SK-N-DZ (cell line): ENCODE measurements around the gene DDX1.

ENCODE experiments used
- DNase-seq: peaks from one replicate; pipeline ENCODE4 v3.0.0-alpha.2; 2015; ENCODE audit warnings: low spot score

Gene DDX1

DNA sequence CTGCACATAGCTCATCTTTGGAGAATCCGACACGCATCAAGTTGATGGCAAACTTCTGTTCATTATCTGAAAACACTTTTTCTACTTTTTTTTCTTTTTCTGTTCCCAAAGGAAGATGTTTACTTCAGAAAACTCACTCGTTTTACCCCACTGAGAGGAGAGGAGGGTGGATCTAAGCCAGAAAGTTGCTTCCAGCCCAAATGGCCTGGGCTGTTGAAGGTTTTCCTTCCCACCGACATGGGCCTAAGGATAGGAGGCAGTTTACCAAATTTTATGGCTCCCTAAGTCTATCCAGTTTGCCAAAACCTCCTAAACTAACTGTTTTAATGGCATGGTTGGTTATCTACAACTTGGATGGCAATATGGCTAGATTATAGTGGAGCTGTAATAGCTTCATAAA, 70.4 kb downstream of the DDX1 start:
- DNase-seq = peak; percentile 94

DNA sequence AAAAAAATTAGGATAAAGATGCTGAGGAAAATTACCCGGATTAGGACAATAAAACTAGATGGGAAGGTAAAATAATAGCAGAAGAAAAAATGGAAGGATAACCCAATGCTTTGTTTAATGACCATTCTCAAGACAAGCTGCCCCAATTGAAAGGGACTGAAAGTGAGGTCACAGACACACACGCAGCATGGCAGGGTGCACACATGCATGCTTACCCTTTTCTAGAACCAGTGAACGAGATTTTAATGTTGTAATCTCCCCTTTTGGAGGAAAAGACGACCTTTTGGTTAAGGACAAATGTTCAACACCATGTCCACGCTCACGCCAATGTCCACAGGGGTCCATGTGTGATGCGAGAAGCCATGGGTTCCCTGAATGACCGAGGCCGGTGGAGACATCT, 70.9 kb downstream of the DDX1 start:
- DNase-seq = peak; percentile 95

DNA sequence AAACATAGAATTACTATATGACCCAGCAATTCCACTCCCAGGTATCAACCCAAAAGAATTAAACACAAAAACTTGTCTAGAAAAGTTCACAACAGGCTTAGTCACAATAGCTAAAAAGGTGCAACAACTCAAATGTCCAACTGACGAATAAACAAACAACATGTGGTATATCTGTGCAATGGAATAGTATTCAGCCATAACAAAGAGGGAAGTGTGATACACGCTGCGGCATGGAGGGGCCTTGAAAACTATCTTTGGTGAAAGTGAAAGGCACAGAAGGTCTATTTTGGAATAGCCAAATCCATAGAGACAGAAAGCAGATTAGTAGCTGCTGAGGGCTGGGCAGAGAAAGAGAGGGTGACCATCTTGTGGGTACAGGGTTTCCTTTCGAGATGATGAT, 72.1 kb downstream of the DDX1 start:
- DNase-seq = no peak

GRCh38 chr2:15664273-15665066, 72.8 kb downstream of the DDX1 start:
- DNase-seq = peak; percentile 95

DNA sequence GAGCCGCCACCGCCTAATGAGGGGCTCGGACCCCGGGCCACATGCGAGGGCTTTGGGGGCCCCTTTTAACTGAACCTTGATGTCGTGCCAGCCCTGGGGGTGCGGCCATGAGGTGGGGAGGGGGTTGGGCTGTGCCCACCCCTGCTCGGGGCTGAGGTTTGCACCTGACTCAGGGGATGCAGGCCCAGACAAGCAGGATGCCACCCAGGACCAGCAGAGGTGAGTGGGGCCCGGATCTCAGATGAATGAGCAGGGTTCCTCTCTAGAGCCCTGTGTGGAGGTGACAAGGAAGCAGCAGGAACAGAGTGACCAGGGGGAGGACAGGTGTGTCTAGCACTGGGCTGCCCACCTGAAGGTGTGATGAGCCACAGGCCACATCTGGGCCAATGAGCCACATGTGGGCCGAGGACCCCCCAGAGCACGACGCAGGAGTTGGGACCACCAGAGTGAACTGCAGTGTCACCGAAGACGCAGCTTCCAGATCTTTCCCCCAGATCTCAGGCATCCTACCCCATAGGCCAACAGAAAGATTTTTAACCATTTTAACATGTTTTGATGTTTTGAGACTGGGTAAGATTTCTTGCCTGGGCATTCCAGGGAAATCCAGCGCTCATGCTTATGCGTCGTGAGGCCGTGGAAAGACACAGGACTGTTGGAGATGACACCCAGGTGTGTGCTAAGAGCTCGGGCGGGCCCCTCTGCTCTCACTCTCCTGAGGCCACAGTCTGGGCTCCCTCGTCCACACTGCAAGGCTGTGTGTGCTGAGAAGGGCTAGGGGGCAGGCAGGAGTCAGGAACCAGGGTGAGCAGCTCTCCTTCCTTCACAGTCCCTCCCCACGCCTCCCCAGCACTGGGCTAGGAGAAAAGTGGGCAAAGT, 73.6 kb downstream of the DDX1 start:
- DNase-seq = peak; percentile 96

- DNase-seq = peak; percentile 95
Observed at GRCh38 chr2:15665943-15666460, 74.3 kb downstream of the DDX1 start.

DNA sequence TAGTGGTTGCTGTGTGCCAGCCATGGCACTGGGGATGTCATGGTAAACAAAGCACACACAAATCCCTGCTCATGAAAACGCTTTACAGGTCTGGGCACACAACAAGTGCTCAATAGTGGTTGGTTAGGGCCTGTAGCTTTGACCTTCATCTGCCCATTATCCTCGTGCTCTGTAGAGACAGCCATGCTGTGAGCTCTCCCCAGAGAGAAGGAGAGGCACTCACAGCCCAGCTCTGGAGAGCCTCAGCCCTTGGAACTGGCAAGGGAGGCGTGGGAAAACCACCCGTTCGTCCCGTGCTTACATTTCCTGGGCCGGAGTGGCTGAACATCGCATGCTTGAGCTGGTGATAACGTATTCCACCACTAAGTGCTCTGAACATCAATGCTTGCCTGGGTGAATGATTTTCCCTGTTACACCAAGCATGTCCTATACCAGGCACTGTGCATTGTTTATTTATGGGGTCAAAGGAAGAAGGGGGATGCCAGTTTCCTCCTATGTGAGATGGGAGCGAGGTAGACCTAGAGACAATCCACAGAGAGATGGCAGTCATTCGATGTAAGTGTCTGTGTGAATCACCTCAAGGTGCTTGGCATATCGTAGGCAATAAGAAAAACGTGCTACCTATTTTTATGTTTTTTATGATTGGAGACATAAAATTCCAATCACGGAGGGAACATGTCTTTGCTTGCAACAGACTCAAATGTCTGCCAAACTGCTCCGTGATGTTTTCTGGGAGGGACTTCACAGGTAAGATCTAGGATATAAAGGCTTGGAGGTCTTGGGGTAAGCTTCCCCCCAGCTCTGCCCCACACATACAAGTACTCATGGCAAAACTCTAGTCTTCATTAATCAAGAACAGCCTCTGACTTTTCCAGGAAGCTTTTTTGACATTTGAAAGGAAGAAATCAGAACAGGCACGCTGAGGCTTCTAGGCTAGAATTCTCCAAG, 75.5 kb downstream of the DDX1 start:
- peak; percentile 95 for DNase-seq

GRCh38 chr2:15667809-15668556, 76.3 kb downstream of the DDX1 start:
- DNase-seq = peak; percentile 95

- DNase-seq = peak; percentile 94
Observed at GRCh38 chr2:15668611-15669305, 77.1 kb downstream of the DDX1 start.

GRCh38 chr2:15669375-15669910, 77.8 kb downstream of the DDX1 start:
- DNase-seq = peak; percentile 94

DNA sequence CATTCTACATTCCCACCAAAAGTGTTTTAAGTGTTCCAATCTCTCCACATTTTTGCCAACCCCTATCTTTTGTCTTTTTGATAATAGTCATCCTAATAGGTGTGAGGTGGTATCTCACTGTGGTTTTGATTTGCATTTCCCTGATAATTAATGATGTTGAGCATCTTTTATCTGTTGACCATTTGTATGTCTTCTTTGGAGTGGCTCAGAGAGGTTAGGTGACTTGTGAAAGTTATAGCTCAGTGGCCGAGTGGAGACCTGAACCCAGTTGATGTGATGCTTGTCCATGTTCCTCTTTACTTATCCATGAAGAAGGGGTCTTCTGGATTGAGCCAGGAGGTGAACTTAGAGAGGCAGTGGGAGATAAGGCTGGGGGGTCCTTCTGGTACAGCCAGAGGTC, 78.8 kb downstream of the DDX1 start:
- DNase-seq = peak; percentile 95

- peak; percentile 94 for DNase-seq
Observed at GRCh38 chr2:15670981-15671380, 79.3 kb downstream of the DDX1 start.

GRCh38 chr2:15671409-15671808, 79.7 kb downstream of the DDX1 start:
- DNase-seq = peak; percentile 94

DNA sequence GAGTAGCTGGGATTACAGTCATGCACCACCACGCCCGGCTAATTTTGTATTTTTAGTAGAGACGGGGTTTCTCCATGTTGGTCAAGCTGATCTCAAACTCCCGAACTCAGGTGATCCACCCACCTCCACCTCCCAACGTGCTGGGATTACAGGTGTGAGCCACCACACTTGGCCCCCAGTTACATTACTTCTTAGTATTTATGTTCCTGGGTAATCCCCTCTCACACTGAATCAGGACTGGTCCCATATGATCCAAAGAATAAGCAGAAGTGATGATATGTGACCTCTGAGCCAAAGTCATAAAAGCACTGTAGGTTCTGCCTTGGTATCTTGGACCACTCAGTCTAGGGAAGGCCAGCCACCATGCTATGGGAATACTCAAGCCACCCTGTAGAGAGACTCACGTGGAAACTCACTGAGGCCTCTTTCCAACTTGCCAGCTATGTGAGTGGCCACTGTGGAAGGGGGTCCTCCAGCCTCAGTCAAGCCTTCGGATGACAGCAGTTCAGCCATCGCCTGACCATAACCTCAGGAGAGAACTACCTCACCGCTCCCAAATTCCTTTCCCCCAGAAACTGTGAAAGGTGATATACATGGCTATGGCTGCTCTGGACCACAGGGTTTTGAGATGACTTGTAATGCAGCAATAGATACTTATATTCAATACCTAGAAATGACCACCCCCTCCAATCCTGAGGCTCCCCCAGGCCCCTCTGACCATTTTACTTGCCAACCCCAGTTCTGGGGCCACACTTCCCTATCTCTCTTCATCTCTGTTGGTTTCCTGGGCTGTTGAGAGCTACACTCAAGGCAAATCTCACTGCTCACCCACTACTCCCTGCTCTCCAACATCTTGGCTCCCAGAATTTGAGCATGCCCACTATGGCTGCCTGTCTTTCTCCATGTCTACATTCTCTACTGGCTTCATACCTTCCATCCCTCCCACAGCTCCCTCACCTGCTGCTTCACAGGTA, 80.5 kb downstream of the DDX1 start:
- peak; percentile 94 for DNase-seq

- peak; percentile 94 for DNase-seq
Observed at GRCh38 chr2:15672961-15673918, 81.6 kb downstream of the DDX1 start.

DNA sequence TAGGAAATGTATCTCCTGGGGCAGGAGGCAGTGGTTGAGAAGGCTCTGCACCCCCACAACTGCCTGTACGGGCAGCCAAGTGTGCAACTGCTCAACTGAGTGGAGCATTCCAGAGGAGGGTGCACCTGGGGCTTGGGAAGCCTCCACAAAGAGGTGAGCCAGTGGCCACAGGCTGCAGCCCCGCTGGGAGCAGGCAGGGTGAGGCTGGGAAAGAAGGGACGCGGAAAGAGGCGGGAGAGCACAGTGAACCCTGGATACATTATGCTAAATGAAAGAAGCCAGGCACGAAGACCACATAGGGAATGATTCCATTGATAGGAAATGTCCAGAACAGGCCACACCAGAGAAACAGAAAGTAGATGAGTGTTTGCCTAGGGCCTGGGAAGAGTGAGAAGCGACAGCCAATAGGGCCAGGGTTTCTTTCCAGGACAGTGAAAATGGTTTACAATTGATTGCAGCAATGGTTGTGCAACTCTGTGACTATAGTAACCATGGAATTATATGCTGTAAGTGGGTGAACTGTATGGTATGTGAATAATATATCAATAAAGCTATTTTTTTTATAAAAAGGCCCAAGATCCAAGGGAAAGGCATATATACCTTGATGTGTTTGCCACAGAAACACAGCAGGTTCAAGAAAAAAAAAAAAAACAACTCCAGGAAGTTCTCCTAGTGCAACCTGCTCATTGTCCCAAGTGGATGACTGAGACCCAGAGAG, 82.4 kb downstream of the DDX1 start:
- DNase-seq = peak; percentile 94
